ENCODE results near the gene DOCK8. TPM values are rescaled to one million over a fixed set of nuclear protein-coding genes. Genes with fewer than 3 reads are reported as not detected.

DOCK8 gene
- total RNA-seq, 4 donors from 2014 or later: 18.1 to 33.3 (median 28.6) TPM

DNA sequence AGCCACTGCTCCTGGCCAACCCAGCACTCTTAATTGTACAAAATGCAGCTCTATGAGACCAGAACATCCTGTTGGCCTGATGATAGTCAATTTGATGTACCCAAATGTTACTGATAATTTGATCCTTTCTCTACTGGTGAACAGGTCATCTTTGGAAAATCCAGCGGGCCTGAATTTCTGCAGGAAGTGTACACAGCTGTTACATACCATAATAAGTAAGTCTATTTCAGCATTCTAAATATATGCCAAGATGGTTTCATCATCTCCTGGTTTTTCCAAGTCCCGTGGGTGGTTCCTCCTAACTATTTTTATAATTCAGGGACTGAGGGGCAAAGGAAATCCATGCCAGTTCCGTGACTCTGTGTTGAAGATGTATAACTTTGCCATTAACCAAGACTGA lies 155.4 kb downstream of the DOCK8 start:
- no peak for DNase-seq (ENCODE audit: low spot score)
- ATAC-seq (ENCODE audit: low FRiP score): no peak
- TF ChIP-seq, protein P1, sequence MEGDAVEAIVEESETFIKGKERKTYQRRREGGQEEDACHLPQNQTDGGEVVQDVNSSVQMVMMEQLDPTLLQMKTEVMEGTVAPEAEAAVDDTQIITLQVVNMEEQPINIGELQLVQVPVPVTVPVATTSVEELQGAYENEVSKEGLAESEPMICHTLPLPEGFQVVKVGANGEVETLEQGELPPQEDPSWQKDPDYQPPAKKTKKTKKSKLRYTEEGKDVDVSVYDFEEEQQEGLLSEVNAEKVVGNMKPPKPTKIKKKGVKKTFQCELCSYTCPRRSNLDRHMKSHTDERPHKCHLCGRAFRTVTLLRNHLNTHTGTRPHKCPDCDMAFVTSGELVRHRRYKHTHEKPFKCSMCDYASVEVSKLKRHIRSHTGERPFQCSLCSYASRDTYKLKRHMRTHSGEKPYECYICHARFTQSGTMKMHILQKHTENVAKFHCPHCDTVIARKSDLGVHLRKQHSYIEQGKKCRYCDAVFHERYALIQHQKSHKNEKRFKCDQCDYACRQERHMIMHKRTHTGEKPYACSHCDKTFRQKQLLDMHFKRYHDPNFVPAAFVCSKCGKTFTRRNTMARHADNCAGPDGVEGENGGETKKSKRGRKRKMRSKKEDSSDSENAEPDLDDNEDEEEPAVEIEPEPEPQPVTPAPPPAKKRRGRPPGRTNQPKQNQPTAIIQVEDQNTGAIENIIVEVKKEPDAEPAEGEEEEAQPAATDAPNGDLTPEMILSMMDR (IDR thresholded peaks at IDR 0.05): no peak

DNA sequence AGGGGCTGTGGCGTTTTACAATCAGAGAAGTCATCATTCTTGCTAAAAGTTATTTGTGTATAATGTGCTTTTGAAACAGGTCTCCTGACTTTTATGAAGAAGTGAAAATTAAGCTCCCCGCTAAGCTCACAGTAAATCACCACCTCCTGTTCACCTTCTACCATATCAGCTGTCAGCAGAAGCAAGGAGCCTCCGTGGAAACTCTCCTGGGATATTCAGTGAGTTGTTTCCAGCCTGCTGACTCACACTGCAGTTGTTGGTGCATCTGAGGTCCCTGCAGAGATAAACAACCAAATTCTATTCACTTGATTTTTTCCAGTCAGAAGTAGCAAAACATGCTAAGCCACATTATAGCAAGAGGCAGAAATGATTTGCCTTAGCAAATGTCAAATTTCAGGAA lies 156.7 kb downstream of the DOCK8 start:
- no peak for DNase-seq (ENCODE audit: low spot score)
- no peak for ATAC-seq (ENCODE audit: low FRiP score)
- TF ChIP-seq, protein P1 (IDR thresholded peaks at IDR 0.05): no peak

DNA sequence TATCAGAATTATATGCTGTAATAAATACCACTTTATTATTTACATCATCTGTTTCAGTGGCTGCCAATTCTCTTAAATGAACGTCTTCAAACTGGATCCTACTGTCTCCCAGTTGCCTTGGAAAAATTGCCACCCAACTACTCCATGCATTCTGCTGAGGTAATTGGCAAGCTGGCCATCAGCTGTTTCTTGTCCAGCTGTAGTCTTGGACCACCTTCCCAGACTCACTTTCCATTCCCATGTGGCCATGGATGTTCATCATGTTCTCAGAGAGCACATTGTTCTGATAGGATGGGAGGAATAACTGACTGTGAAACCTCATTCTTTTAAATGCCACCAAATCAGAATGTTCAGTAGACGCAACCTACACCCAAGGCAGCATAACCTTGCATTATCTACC lies 157.5 kb downstream of the DOCK8 start:
- TF ChIP-seq, protein P1 (IDR thresholded peaks at IDR 0.05): no peak
- DNase-seq (ENCODE audit: low spot score) (no peak), ATAC-seq (ENCODE audit: low FRiP score) (no peak)

DNA sequence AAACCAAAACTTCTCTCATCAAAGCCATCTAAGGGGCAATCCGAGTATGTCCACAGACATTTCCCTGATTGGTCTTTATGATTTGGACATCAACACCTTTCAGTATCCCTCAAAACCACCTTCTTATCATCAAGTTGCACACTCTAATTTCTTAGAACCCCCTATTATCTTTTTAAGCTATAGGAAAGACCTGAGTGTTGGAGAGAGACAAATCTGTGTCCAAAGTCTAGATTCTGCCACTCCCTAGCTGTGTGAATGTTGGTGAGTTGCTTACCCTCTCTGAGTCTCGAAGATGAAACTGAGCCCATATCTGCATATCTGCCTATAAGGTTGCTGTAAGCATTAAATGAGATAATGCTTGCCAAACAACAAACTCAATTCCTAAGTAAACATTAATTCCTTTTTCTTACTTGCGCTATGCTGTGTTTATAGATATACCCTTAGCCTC lies 159.1 kb downstream of the DOCK8 start:
- DNase-seq (ENCODE audit: low spot score) (no peak), ATAC-seq (ENCODE audit: low FRiP score) (no peak)
- TF ChIP-seq, protein P1 (IDR thresholded peaks at IDR 0.05): no peak

DNA sequence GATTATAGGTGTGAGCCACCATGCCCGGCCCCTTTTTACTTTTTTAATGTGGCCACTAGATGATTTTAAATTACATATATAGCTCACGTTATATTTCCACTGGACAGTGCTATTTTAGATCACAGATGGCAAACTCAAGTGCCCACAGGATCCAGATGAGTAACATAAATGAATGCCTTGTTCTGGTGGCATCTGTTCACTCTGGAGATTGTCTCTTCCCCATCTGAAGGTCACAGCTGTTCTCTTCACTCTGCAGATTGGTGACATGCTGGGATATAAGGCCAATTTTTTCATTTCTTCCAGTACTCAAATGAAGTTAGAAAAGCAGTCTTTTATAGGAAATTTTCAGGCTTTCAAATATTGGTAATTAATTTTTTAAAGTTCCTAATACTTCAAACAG lies 160.1 kb downstream of the DOCK8 start:
- TF ChIP-seq, protein P1 (IDR thresholded peaks at IDR 0.05): no peak
- no peak for DNase-seq (ENCODE audit: low spot score)
- no peak for ATAC-seq (ENCODE audit: low FRiP score)

DNA sequence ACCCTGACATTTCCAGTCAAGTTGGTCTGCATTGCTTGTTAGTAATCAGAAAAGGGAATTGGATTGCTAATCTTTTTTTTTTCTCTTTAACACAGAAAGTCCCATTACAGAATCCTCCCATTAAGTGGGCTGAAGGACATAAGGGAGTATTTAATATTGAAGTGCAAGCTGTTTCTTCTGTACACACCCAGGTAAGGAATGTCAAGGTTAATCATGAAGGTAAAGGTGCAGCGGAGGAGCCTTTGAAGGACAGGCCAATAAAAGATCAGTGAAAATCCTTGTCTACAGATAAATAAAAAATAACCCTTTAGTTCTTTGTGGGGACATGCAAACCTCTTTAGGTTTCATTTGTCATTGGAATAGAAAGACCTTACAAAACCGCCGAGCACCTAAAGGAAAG lies 161.4 kb downstream of the DOCK8 start:
- DNase-seq (ENCODE audit: low spot score) (no peak), ATAC-seq (ENCODE audit: low FRiP score) (no peak)
- TF ChIP-seq, protein P1 (IDR thresholded peaks at IDR 0.05): no peak

DNA sequence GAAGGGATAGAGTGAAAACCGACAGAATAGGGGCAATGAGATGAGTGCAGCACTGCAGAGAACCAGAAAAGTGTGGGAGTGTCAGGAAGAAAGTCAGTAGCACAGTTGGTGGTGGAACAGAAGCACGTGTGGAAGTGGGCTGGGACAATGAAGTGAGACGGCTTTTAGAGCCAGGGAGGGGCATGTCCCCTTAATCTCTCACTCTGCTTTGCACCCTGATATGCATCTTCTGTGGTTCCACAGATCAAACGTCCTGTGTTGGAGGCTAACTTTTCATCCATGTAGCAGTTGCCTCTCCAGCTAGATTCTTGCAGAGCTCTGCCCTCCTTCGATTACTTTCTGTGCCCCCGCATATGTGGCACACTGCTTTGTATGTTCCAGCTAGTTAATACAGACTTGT lies 163.6 kb downstream of the DOCK8 start:
- TF ChIP-seq, protein P1 (IDR thresholded peaks at IDR 0.05): no peak
- DNase-seq (ENCODE audit: low spot score) (no peak), ATAC-seq (ENCODE audit: low FRiP score) (no peak)
